Midbrain (tissue), 1 donor: Measurements from ENCODE around the gene LRRN2.
"Not testable (repeated sequence)": the region's sequence is repeated elsewhere in the genome, so short reads cannot be mapped to it uniquely, and the experiment has no call there.

Source experiments
- DNase-seq: peaks from one replicate; lab custom pipeline; 2025; lab: John Stamatoyannopoulos, UW

The LRRN2 gene

GRCh38 chr1:204629459-204629858 is 56.1 kb downstream of the LRRN2 start:
- DNase-seq = not testable (repeated sequence)

- DNase-seq = no peak
Measured at GRCh38 chr1:204628868-204629267, 56.7 kb downstream of the LRRN2 start.

- DNase-seq = no peak
Measured at GRCh38 chr1:204627436-204627835, 58.1 kb downstream of the LRRN2 start.

GRCh38 chr1:204626381-204626780 is 59.2 kb downstream of the LRRN2 start:
- no peak for DNase-seq

- DNase-seq = no peak
Measured at GRCh38 chr1:204624631-204625216, 60.8 kb downstream of the LRRN2 start.

- no peak for DNase-seq
Measured at GRCh38 chr1:204623894-204624361, 61.6 kb downstream of the LRRN2 start.

- no peak for DNase-seq
Measured at GRCh38 chr1:204623365-204623893, 62.1 kb downstream of the LRRN2 start.

- no peak for DNase-seq
Measured at GRCh38 chr1:204621996-204622395, 63.5 kb downstream of the LRRN2 start.

- no peak for DNase-seq
Measured at GRCh38 chr1:204621396-204621795, 64.1 kb downstream of the LRRN2 start.

GRCh38 chr1:204619721-204620120 is 65.8 kb downstream of the LRRN2 start:
- no peak for DNase-seq

GRCh38 chr1:204618148-204618760 is 67.3 kb downstream of the LRRN2 start:
- DNase-seq = no peak

GRCh38 chr1:204617256-204618147 is 68.0 kb downstream of the LRRN2 start:
- DNase-seq = peak; percentile 75

GRCh38 chr1:204616641-204617040 is 68.9 kb downstream of the LRRN2 start:
- no peak for DNase-seq

GRCh38 chr1:204615881-204616280 is 69.7 kb downstream of the LRRN2 start:
- DNase-seq = no peak

- DNase-seq = no peak
Measured at GRCh38 chr1:204613636-204614035, 71.9 kb downstream of the LRRN2 start.

- no peak for DNase-seq
Measured at GRCh38 chr1:204612326-204612725, 73.2 kb downstream of the LRRN2 start.

GRCh38 chr1:204611036-204611435 is 74.5 kb downstream of the LRRN2 start:
- DNase-seq = no peak

- DNase-seq = no peak
Measured at GRCh38 chr1:204607910-204608309, 77.6 kb downstream of the LRRN2 start.

GRCh38 chr1:204605791-204606190 is 79.7 kb downstream of the LRRN2 start:
- DNase-seq = no peak

GRCh38 chr1:204602871-204603542 is 82.5 kb downstream of the LRRN2 start:
- DNase-seq = no peak

- no peak for DNase-seq
Measured at GRCh38 chr1:204602111-204602579, 83.4 kb downstream of the LRRN2 start.

GRCh38 chr1:204600968-204601367 is 84.6 kb downstream of the LRRN2 start:
- no peak for DNase-seq
